NCI-H1930 (cell line): ENCODE measurements around the gene PDE6B.
"Not testable (repeated sequence)": the region's sequence is repeated elsewhere in the genome, so short reads cannot be mapped to it uniquely, and the experiment has no call there.

Experiments used
- DNase-seq, 2 experiments: peaks; one replicate each; lab custom pipeline; 2025; lab: John Stamatoyannopoulos, UW

The PDE6B gene

GRCh38 chr4:635851-636627 is 10.7 kb downstream of the PDE6B start:
- DNase-seq = no peak

DNA sequence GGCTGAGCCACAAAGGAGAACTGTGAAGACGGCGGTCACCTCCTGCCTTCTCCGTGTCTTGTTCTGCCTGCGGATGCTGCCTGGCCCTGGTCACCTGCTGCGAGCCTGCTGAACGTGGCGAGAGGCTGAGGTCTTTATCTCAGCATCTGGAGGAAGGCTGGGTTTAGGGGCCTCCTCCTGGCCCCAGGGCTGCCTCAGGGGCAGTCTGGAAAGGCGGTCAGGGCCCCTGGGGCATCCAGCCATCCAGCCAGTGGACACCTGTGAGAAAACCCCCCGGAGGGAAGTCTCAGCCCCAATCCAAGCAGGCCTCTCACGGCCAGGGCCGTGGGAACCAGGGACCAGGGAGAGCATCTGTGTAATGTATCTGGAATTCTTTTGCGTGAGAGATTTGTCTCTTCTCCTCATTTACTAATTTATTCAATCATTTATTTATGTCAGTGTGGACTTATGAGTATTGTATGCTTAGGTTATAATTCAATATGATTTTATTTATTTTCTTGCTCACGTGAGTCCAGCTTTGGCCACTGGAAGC is 11.3 kb downstream of the PDE6B start:
- DNase-seq = no peak

GRCh38 chr4:637536-638280 is 12.3 kb downstream of the PDE6B start:
- DNase-seq = no peak

DNA sequence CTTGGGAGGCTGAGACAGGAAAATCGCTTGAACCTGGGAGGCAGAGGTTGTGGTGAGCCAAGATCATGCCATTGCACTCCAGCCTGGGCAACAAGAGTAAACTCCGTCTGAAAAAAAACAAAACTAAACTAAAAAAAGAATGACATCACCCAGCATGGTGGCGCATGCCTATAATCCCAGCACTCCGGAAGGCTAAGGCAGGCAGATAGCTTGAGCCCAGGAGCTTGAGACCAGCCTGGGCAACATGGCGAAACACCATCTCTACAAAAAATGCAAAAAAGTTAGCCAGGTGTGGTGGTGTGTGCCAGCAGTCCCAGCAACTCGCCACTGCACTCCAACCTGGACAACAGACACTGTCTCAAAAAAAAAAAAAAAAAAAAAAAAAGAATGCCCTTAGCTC is 17.0 kb downstream of the PDE6B start:
- not testable (repeated sequence) for DNase-seq

DNA sequence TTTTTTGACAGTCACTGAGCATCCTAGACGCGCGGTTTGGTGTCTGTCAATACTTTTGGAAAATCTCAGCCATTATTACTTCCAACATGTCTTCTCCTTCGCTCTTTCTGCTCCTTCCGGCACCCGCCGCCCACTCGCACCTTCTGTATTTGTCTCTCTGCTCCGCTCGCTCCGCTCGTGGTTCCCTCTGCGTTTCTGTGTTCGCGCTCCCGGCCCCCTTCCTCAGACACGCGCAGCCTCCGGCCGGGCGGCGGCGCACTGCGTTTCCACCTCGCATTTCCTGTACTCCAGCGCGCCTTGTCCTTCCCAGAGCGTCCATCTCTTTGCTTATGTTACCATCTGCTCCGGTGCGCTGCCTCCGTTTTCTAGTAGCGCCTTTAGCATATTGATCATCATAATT is 21.1 kb downstream of the PDE6B start:
- DNase-seq = peak in 1 of 2 experiments; percentile 54

GRCh38 chr4:647481-647880 is 22.1 kb downstream of the PDE6B start:
- DNase-seq = no peak

GRCh38 chr4:648579-649292 is 23.4 kb downstream of the PDE6B start:
- no peak for DNase-seq

GRCh38 chr4:649293-649625 is 23.9 kb downstream of the PDE6B start:
- DNase-seq = no peak

- DNase-seq = no peak
Observed at GRCh38 chr4:649751-650310, 24.5 kb downstream of the PDE6B start.

DNA sequence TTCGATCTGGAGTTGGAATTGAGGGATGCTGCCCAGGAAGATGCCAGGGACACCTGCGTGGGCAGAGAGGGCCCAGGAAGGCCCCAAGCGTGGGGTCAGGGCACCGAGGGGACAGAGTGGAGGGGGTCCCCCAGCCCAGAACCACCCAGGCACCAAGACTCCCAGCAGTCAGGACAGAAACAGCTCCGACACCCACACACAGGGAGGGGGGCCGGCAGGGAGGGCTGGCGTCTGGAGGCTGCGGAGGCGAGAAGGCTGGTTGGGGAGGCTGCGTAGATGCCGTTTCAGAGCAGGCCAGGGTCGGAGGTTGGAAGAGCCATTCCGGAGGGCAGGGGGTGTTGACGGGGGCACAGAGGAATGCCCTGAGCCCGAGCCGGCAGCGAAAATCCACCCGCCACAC is 25.1 kb downstream of the PDE6B start:
- no peak for DNase-seq

GRCh38 chr4:650951-651883 is 25.8 kb downstream of the PDE6B start:
- DNase-seq = no peak

DNA sequence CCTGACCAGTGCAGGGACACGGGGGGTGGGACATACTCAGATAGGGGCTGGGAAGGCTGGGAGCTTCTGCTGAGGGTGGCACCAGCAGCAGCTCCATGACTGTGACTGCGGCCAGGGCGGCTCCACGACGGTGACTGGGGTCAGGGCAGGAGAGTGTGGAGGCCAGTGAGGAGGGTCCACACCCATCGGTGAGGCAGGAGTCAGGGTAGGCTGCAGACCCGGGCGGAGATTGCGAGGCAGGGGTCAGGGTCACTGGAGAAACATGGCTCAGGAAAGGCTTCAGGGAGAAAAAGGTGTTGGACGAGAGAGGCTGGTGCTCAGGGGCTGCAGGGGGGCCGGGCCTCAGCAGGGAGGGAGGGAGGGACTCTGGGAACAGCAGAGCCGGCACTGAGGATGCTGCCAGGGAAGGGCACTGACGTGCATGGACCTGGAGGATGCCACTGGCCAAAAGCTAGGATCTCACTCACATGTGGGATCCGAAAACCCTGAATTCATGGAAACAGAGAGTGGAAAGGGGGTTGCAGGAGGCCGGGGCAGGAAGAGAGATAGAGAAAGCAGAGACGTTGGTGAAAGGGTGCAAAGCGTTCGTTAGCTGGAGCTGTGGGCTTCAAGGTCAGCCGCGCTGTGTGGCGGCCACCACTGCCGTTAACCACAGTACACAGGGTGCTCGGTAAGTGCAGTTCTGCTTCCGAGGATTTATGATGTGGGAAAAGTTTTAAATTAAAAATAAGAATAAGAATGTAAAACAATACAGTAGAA is 26.7 kb downstream of the PDE6B start:
- no peak for DNase-seq

DNA sequence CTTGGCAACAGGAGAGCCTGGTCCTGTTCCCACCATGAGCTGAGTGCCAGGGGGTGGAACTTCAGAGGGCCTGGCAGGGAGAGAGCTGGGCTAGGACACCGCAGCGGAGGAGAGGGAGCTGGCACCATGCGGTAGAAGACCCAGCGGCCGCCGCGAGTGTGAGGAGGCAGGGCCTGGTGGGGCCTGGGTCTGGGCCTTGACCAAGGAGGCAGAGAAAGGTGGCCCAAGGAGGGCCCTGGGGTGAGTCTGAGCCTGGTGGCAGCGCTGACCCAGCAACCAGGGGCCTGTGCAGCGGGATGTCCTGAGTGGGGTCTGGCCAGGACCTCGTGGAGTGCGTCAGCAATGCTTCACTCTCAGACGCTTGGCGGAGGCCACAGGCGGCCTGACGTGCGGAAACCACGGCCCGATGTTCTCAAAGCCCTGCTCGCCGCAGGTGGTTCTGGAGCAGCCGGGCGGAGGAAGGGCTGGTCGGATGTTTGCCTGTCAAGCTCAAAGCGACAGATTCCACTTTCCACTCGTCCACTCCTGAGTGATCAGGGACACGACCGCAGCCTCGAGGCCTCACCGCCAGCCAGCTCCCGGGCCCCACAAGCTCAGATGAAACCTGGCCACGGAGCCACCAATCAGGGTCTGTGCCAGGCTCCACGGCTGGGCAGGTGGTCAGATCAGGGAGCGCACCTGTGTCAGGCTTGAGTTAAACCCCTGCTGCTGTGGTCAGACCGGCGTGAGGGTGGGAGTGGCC is 27.9 kb downstream of the PDE6B start:
- DNase-seq = no peak

GRCh38 chr4:653831-654502 is 28.6 kb downstream of the PDE6B start:
- DNase-seq = no peak

- no peak for DNase-seq
Observed at GRCh38 chr4:654503-654845, 29.1 kb downstream of the PDE6B start.

- no peak for DNase-seq
Observed at GRCh38 chr4:654871-655463, 29.6 kb downstream of the PDE6B start.

DNA sequence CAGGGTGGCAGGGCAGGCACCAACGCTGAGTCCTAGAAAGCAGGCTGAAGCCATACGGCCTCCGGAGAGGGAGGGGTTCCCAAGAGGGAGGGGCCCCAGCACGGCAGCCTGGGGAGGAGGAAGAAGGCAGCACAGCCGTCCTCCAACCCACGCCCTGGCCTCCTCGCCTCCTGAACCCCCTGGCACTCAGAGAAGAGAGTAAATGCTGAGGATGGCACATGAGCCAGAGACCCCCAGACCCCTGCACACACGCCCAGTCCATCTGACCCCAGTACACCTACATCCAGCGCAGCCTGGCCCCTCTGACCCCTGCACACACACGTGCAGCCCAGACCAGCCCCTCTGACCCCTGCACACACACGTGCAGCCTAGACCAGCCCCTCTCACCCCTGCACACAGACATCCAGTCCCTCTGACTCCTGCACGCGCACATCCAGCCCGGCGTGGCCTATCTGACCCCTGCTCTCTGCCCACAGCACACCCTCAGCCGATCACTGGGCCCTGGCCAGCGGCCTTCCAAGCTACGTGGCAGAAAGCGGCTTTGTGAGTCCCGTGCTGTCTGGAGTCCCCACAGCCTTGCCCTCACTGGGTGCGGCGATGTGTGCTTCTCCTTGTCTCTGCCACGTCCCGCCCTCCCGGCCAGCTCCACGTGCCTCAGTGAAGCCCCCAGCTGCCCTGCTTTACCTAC is 30.2 kb downstream of the PDE6B start:
- DNase-seq = no peak
